Duodenal mucosa (tissue), 2 donors: Measurements from ENCODE around the gene TBCCD1.
"Not testable (repeated sequence)": the region's sequence is repeated elsewhere in the genome, so short reads cannot be mapped to it uniquely, and the experiment has no call there.

Experiments used
- H3K27ac ChIP-seq: one replicate; pipeline ENCODE4 v1.7.0; 2013; ENCODE audit warnings: low read depth, low read length
- H3K27me3 ChIP-seq, 2 donors: one replicate each; pipeline ENCODE4 v1.7.0; 2013; ENCODE audit warnings: low read length in 2 of 2, control low read depth in 1 of 2; ENCODE audit not compliant: insufficient read depth in 2 of 2, control insufficient read depth in 1 of 2
- H3K36me3 ChIP-seq, 2 donors: one replicate each; pipeline ENCODE4 v1.7.0; 2013; ENCODE audit warnings: low read length in 2 of 2, control low read depth in 1 of 2; ENCODE audit not compliant: insufficient read depth in 2 of 2, control insufficient read depth in 1 of 2
- H3K4me1 ChIP-seq, 2 donors: one replicate each; pipeline ENCODE4 v1.7.0; 2013; ENCODE audit warnings: low read length in 2 of 2, control low read depth in 1 of 2; ENCODE audit not compliant: insufficient read depth in 2 of 2, control insufficient read depth in 1 of 2
- H3K4me3 ChIP-seq, 2 donors: one replicate each; pipeline ENCODE4 v1.7.0; 2013; ENCODE audit warnings: low read length in 2 of 2, low read depth in 1 of 2
- H3K9ac ChIP-seq, 2 donors: one replicate each; pipeline ENCODE4 v1.7.0; 2013; ENCODE audit warnings: low read length in 2 of 2, low read depth in 1 of 2
- H3K9me3 ChIP-seq, 2 donors: one replicate each; pipeline ENCODE4 v1.7.0; 2013; ENCODE audit warnings: low read length in 2 of 2, control low read depth in 1 of 2; ENCODE audit not compliant: control insufficient read depth in 1 of 2

The TBCCD1 gene

GRCh38 chr3:186511702-186512101, 55.4 kb downstream of the TBCCD1 start:
- peaks cover 0 to under 1% of the 10 kb centered on the region in 2 donors for H3K9me3 ChIP-seq
- no peak overlapping the region for H3K4me3 ChIP-seq
- H3K27me3 ChIP-seq: peaks cover 4 to 6% of the 10 kb centered on the region in 2 donors
- no peaks in the 10 kb centered on the region for H3K4me1 ChIP-seq
- H3K9ac ChIP-seq: no peak overlapping the region
- no peaks in the 10 kb centered on the region for H3K36me3 ChIP-seq
- no peak overlapping the region for H3K27ac ChIP-seq

- peaks cover 4 to 8% of the 10 kb centered on the region in 2 donors for H3K27me3 ChIP-seq
- H3K9me3 ChIP-seq: no peaks in the 10 kb centered on the region
- H3K4me1 ChIP-seq: no peaks in the 10 kb centered on the region
- no peaks in the 10 kb centered on the region for H3K36me3 ChIP-seq
- H3K9ac ChIP-seq: no peak overlapping the region
- no peak overlapping the region for H3K27ac ChIP-seq
- no peak overlapping the region for H3K4me3 ChIP-seq
These were observed 55.9 kb downstream of the TBCCD1 start for GRCh38 chr3:186511245-186511644.

GRCh38 chr3:186510374-186511079, 56.6 kb downstream of the TBCCD1 start:
- H3K27me3 ChIP-seq: peaks cover 4 to 8% of the 10 kb centered on the region in 2 donors
- no peaks in the 10 kb centered on the region for H3K9me3 ChIP-seq
- no peak overlapping the region for H3K27ac ChIP-seq
- H3K4me3 ChIP-seq: no peak overlapping the region
- no peak overlapping the region for H3K9ac ChIP-seq
- no peaks in the 10 kb centered on the region for H3K36me3 ChIP-seq
- H3K4me1 ChIP-seq: no peaks in the 10 kb centered on the region

GRCh38 chr3:186509423-186509822, 57.7 kb downstream of the TBCCD1 start:
- H3K9me3 ChIP-seq: no peaks in the 10 kb centered on the region
- no peaks in the 10 kb centered on the region for H3K4me1 ChIP-seq
- no peaks in the 10 kb centered on the region for H3K36me3 ChIP-seq
- no peak overlapping the region for H3K27ac ChIP-seq
- no peak overlapping the region for H3K4me3 ChIP-seq
- peaks cover 4 to 8% of the 10 kb centered on the region in 2 donors for H3K27me3 ChIP-seq
- H3K9ac ChIP-seq: no peak overlapping the region

GRCh38 chr3:186506857-186507256, 60.3 kb downstream of the TBCCD1 start:
- Histone ChIP-seq H3K27me3 (peaks cover 0 to 3% of the 10 kb centered on the region in 2 donors), H3K4me3 (no peak overlapping the region), H3K9ac (no peak overlapping the region), H3K27ac (no peak overlapping the region), H3K9me3 (no peaks in the 10 kb centered on the region), H3K36me3 (no peaks in the 10 kb centered on the region), H3K4me1 (no peaks in the 10 kb centered on the region)

- H3K36me3 ChIP-seq: no peaks in the 10 kb centered on the region
- H3K4me1 ChIP-seq: no peaks in the 10 kb centered on the region
- no peaks in the 10 kb centered on the region for H3K9me3 ChIP-seq
- no peak overlapping the region for H3K4me3 ChIP-seq
- peaks cover 0 to 3% of the 10 kb centered on the region in 2 donors for H3K27me3 ChIP-seq
- H3K27ac ChIP-seq: no peak overlapping the region
- no peak overlapping the region for H3K9ac ChIP-seq
These were observed 60.9 kb downstream of the TBCCD1 start for GRCh38 chr3:186506191-186506739.

GRCh38 chr3:186502966-186503712, 64.0 kb downstream of the TBCCD1 start:
- Histone ChIP-seq H3K9ac (no peak overlapping the region), H3K9me3 (no peaks in the 10 kb centered on the region), H3K4me1 (no peaks in the 10 kb centered on the region), H3K27me3 (peaks cover 0 to 3% of the 10 kb centered on the region in 2 donors), H3K27ac (no peak overlapping the region), H3K4me3 (no peak overlapping the region), H3K36me3 (no peaks in the 10 kb centered on the region)

GRCh38 chr3:186502138-186502948, 64.8 kb downstream of the TBCCD1 start:
- Histone ChIP-seq H3K9ac (no peak overlapping the region), H3K4me1 (no peaks in the 10 kb centered on the region), H3K27ac (no peak overlapping the region), H3K4me3 (no peak overlapping the region), H3K36me3 (no peaks in the 10 kb centered on the region), H3K9me3 (no peaks in the 10 kb centered on the region), H3K27me3 (peaks cover 0 to 3% of the 10 kb centered on the region in 2 donors)

- not testable (repeated sequence) for H3K27ac ChIP-seq, H3K36me3 ChIP-seq, H3K4me3 ChIP-seq, H3K9me3 ChIP-seq, H3K9ac ChIP-seq, H3K27me3 ChIP-seq, H3K4me1 ChIP-seq
These were observed 67.2 kb downstream of the TBCCD1 start for GRCh38 chr3:186499949-186500348.

GRCh38 chr3:186498022-186498421, 69.1 kb downstream of the TBCCD1 start:
- H3K9ac ChIP-seq, H3K4me3 ChIP-seq, H3K27me3 ChIP-seq: not testable (repeated sequence)

More at GRCh38 chr3:186498022-186498421, 69.1 kb downstream of the TBCCD1 start:
- not testable (repeated sequence) for H3K27ac ChIP-seq, H3K36me3 ChIP-seq, H3K9me3 ChIP-seq, H3K4me1 ChIP-seq
